Hypothalamus (tissue), 51 donors: Measurements from ENCODE around the gene TMEM117.

ENCODE experiments used
- DNase-seq, 51 donors: peaks; one replicate each; lab custom pipeline; 2025; lab: John Stamatoyannopoulos, UW

TMEM117 gene

GRCh38 chr12:43835656-43836474 lies at the start of gene TMEM117:
Gene TMEM117 (plus strand): TSS chr12:43836081.
- peak in 49 of 51 donors; percentile 10 to 78 (median 50) for DNase-seq

GRCh38 chr12:43786899-43787693 lies 48.8 kb upstream of the TMEM117 start:
- DNase-seq: no peak

- no peak for DNase-seq
Observed at GRCh38 chr12:43789941-43790340, 45.9 kb upstream of the TMEM117 start.

GRCh38 chr12:43795716-43796280 lies 40.1 kb upstream of the TMEM117 start:
- no peak for DNase-seq

GRCh38 chr12:43797561-43798217 lies 38.2 kb upstream of the TMEM117 start:
- no peak for DNase-seq

- DNase-seq: peak in 1 of 51 donors; percentile 81
Observed at GRCh38 chr12:43805149-43805859, 30.6 kb upstream of the TMEM117 start.

GRCh38 chr12:43805860-43806736 lies 29.8 kb upstream of the TMEM117 start, which contains the start of gene TWF1:
Gene TWF1 (minus strand): TSS chr12:43806317. CDS start chr12:43806245, 72 bp downstream.
- DNase-seq: peak; percentile 43 to 95 (median 78)

GRCh38 chr12:43806737-43807072 lies 29.2 kb upstream of the TMEM117 start:
- DNase-seq: no peak

GRCh38 chr12:43807386-43807785 lies 28.5 kb upstream of the TMEM117 start:
- peak in 1 of 51 donors; percentile 13 for DNase-seq

- DNase-seq: no peak
Observed at GRCh38 chr12:43812057-43812456, 23.8 kb upstream of the TMEM117 start.

GRCh38 chr12:43812926-43813325 lies 23.0 kb upstream of the TMEM117 start:
- DNase-seq: no peak

- no peak for DNase-seq
Observed at GRCh38 chr12:43815416-43815815, 20.5 kb upstream of the TMEM117 start.

GRCh38 chr12:43816168-43816567 lies 19.7 kb upstream of the TMEM117 start:
- DNase-seq: no peak

- DNase-seq: no peak
Observed at GRCh38 chr12:43824207-43824775, 11.6 kb upstream of the TMEM117 start.

GRCh38 chr12:43826681-43827080 lies 9.2 kb upstream of the TMEM117 start:
- DNase-seq: no peak

GRCh38 chr12:43827093-43827492 lies 8.8 kb upstream of the TMEM117 start:
- DNase-seq: no peak

- DNase-seq: no peak
Observed at GRCh38 chr12:43832463-43833168, 3.3 kb upstream of the TMEM117 start.

- peak in 1 of 51 donors; percentile 50 for DNase-seq
Observed at GRCh38 chr12:43835264-43835655, 621 bp upstream of the TMEM117 start.
